ENCODE results near the gene ARMC8.
A peak's percentile ranks its signal among the peaks of the same experiment; 100 is the strongest.

ARMC8 gene

DNA sequence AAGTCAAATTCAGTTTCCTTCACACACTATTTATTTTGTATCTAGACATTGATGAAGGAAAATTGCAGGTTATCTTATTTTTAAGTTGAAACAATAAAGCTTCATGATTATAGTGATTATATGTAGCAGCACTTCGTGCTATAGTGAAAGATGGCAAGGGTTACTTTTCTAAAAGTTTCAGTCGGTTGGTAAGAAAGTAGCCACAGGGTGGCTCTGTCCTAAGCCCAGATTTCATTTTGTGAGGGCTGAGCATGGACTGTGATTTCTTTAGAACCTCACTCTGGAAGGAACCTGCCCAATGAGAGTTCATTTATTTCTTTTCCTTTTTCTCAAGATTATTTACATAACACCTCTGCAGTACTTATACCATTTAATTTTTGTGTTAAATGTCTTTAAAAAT lies 76.0 kb downstream of the ARMC8 start:
- TF ChIP-seq CTCF (IDR thresholded peaks at IDR 0.05; ENCODE audit: borderline replicate concordance, control extremely low read depth, extremely low read depth, insufficient read depth, missing control alignments): no peak
- in situ Hi-C loops (cut with MboI; ENCODE audit: low sequenced_read_pairs, unreplicated experiment): no loop called here
- DNase-seq (ENCODE audit: low spot score): no peak

DNA sequence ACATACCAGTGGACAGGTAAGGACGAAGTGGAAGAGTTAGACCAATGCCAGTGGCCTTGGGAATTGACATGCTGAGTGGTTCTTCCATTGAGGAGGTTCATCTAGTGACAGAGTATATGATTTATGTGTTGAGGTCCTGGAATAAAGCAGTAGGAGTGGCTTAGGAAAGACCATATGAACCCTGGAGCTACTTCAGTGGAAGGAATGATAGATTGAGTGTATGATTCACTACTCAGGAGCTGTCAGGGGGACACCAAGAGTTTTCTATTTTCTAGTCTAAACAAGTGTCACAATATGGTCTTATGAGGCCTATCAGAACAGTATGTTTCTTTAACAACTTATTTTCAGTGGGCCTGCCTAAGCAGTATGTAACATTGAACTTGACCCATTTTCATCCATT lies 78.6 kb downstream of the ARMC8 start:
- no peak for TF ChIP-seq CTCF (IDR thresholded peaks at IDR 0.05; ENCODE audit: borderline replicate concordance, control extremely low read depth, extremely low read depth, insufficient read depth, missing control alignments)
- in situ Hi-C loops (cut with MboI; ENCODE audit: low sequenced_read_pairs, unreplicated experiment): no loop called here
- DNase-seq (ENCODE audit: low spot score): no peak

DNA sequence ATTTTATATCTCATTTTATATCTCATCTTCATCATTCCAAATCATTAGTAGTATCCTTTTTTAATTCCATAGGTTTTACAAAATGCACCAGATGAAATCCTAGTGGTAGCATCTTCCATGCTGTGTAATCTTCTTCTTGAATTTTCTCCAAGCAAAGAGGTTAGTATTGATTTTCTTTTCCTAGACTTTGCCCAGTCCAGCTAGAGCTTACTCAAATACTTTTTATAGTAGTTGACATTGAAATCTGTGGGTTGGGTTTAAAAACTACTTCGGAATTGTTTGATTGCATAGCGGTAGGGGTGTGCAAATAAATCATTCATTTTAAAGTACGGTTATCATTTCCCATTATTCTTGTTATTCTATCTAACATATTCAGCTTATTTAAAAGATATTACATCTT lies 80.0 kb downstream of the ARMC8 start:
- no peak for DNase-seq (ENCODE audit: low spot score)
- in situ Hi-C loops (cut with MboI; ENCODE audit: low sequenced_read_pairs, unreplicated experiment): no loop called here
- TF ChIP-seq CTCF (IDR thresholded peaks at IDR 0.05; ENCODE audit: borderline replicate concordance, control extremely low read depth, extremely low read depth, insufficient read depth, missing control alignments): no peak

GRCh38 chr3:138270245-138270644 lies 83.1 kb downstream of the ARMC8 start:
- no peak for DNase-seq (ENCODE audit: low spot score)
- no peak for TF ChIP-seq CTCF (IDR thresholded peaks at IDR 0.05; ENCODE audit: borderline replicate concordance, control extremely low read depth, extremely low read depth, insufficient read depth, missing control alignments)
- in situ Hi-C loops (cut with MboI; ENCODE audit: low sequenced_read_pairs, unreplicated experiment): no loop called here

GRCh38 chr3:138271189-138271794 lies 84.2 kb downstream of the ARMC8 start:
- peak; percentile 25 for DNase-seq (ENCODE audit: low spot score)
- TF ChIP-seq CTCF (IDR thresholded peaks at IDR 0.05; ENCODE audit: borderline replicate concordance, control extremely low read depth, extremely low read depth, insufficient read depth, missing control alignments): no peak
- in situ Hi-C loops (cut with MboI; ENCODE audit: low sequenced_read_pairs, unreplicated experiment): no loop called here

- no peak for TF ChIP-seq CTCF (IDR thresholded peaks at IDR 0.05; ENCODE audit: borderline replicate concordance, control extremely low read depth, extremely low read depth, insufficient read depth, missing control alignments)
- in situ Hi-C loops (cut with MboI; ENCODE audit: low sequenced_read_pairs, unreplicated experiment): no loop called here
- no peak for DNase-seq (ENCODE audit: low spot score)
Measured at GRCh38 chr3:138281561-138281960, 94.5 kb downstream of the ARMC8 start.

Data from GM13976 (cell line).